Epithelial cell of prostate (primary cell): ENCODE data around the gene ANKRD11.
"Not testable (repeated sequence)": the region's sequence is repeated elsewhere in the genome, so short reads cannot be mapped to it uniquely, and the experiment has no call there.

Experiments
- DNase-seq: peaks from one replicate; pipeline ENCODE4 v3.0.0-alpha.2; 2011; ENCODE audit warnings: low read depth, low spot score
- H3K27ac ChIP-seq: fragments of 450-650 bp; 2 replicates; pipeline ENCODE4 v1.5.1; 2017; ENCODE audit warnings: mild to moderate bottlenecking

Gene ANKRD11

DNA sequence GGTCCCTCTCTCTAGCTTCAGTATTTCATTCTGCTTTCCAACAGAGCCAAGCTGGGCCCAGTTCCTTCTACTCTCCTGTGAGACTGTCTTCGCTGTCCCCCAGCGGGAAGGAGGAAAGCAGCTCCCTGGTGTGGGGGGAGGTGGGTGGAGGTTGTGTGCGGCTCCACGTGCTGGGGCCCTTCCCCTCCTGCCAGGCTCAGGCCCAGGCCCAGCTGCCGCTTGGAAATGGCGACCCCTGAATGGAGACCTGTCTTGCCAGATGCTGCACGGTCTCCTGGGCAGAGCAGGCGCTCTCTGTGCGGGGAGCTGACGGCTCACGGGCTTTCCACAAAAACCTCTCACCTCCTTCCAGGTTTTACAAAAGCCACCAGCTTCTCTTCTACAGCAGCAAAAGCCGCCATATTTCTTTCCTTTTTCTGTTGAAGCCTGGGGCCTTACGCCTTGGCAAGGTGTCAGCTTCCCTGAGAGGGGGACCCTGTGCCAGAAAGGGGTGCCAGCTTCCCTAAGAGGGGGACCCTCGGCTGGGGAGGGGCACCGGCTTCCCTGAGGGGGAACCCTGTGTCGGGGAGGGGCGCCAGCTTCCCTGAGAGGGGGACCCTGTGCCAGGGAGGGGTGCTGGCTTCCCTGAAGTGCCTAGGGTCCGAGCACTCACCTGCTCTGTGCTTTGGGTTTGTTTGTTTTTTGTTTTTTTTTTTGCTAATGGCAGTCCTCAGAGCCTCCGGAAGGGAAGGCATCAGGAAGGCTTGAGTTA, 225.4 kb downstream of the ANKRD11 start:
- no peak overlapping the region for H3K27ac ChIP-seq
- DNase-seq: no peak

DNA sequence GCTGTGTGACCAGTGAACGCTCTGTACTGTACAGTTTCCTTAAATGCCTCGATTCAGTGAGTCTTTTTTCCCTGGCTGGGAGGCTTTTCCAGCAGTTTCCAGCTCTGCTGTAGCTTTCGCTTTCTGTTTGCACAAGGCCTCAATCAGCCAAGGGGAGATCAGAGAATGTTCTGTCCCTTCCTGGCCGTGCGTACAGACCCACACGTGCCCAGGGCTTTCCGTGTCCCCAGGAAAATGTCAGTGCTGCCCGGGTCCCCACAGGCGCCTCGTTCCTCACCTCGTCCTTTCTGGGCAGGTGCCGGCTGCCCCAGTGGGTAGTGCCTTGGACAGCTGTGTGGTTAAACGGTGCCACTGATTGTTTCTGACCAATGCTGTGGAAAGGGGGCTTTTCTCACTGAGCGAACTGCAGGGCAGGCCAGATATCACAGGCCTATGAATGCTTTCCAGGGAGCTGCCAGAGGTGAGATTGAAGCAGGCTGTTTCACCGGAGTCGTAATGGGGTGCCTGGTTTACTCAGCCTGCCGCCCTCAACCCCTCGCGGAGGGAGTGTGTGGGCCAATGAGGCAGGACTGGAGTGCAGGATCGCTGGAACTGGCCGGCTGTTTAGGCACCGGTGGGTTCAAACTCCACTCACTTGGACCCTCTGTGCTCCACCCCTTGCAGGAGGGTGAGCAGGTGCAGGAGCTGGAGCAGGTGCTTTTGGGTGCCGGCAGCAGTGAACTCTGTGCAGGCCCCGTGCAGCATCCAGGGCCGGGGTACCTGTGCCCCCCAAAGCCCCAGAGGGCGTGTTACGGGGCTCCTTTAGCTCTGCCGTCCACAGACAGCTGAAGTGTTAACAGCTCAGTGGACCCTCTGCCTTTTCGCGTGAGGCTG, 228.4 kb downstream of the ANKRD11 start:
- DNase-seq: no peak
- no peak overlapping the region for H3K27ac ChIP-seq

GRCh38 chr16:89259901-89260300, 230.5 kb downstream of the ANKRD11 start:
- DNase-seq, H3K27ac ChIP-seq: not testable (repeated sequence)

DNA sequence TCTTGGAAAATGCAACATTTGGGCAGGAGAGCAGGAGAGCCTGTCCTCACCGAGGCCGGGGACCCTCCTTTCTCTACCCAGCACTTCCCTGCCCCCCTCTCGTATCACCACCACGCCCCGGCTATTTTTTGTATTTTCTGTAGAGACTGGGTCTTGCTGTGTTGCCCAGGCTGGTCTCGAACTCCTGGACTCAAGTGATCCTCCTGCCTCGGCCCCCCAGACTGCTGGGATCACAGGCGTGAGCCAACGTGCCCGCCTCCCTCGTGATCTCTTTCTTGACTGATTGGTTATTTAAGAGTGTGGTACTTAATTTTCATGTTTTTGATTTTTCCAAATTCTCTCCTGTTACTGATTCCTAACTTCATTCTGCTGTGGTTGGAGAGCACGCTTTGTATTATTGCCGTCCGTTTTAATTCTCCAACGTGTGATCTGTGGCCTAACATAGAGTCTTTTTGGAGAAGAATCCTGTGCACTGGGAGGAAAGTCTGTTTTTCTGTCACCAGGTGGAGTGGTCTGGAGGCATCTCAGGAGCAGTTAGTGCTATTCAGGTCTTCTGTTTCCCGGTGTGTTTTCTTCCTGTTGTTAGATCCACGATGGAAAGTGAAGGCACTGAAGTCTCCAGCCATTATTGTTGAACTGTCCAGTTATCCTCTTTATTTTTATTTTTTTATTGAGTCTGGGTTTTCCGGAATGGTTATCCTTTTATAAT, 232.4 kb downstream of the ANKRD11 start:
- no peak overlapping the region for H3K27ac ChIP-seq
- no peak for DNase-seq

DNA sequence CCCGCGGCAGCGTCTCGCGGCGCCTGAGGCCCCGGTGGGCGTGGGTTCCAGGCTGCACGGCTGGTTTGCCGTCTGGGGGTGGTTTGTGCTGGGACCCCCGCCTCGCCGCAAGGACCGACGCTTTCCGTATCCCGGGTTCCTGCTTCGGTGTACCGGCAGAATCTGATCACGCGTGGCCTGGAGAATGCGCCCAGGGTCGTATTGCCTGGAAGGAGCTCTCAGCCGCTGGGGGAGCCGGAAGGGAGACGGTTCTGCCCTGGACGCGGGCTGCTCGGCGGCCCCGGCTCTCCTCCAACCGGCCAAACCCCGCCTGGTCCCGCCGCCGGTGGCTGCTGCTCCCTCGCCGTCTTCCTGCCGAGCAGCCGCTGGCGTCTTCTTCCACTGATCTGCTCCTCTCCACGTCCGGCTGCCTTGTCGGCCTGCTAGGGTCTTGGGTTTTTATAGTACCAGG, 233.1 kb downstream of the ANKRD11 start:
- no peak for DNase-seq
- H3K27ac ChIP-seq: no peak overlapping the region

- H3K27ac ChIP-seq: no peak overlapping the region
- DNase-seq: no peak
Measured at GRCh38 chr16:89256651-89257254, 233.6 kb downstream of the ANKRD11 start.

DNA sequence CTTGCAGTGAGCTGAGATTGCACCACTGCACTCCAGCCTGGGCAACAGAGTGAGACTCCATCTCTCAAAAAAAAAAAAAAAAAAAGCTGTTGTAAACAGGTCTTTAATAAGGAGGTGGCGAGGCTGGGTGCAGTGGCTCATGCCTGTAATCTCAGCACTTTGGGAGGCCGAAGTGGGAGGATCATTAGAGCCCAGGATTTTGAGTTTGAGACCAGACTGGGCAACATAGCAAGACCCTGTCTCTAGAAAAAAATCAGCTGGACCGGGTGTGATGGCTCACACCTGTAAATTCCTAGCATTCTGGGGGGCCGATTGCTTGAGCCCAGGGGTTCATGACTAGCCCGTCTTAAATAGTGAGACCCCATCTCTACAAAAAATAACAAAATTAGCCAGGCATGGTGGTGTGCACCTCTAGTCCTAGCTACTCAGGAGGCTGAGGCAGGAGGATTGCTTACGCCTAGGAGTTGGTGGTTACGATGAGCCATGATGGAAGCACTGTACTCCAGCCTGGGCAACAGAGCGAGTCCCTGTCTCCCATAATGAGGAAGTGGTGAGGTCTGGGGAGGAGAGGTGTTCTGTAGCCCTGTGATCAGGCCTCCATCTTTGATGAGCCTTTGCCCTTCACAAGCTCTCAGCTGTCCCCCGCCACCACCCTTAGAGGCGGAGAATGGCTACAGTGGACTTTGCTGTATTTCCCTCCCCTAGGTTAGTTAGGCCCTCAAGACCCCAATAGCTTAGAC, 236.6 kb downstream of the ANKRD11 start:
- DNase-seq: no peak
- no peak overlapping the region for H3K27ac ChIP-seq

DNA sequence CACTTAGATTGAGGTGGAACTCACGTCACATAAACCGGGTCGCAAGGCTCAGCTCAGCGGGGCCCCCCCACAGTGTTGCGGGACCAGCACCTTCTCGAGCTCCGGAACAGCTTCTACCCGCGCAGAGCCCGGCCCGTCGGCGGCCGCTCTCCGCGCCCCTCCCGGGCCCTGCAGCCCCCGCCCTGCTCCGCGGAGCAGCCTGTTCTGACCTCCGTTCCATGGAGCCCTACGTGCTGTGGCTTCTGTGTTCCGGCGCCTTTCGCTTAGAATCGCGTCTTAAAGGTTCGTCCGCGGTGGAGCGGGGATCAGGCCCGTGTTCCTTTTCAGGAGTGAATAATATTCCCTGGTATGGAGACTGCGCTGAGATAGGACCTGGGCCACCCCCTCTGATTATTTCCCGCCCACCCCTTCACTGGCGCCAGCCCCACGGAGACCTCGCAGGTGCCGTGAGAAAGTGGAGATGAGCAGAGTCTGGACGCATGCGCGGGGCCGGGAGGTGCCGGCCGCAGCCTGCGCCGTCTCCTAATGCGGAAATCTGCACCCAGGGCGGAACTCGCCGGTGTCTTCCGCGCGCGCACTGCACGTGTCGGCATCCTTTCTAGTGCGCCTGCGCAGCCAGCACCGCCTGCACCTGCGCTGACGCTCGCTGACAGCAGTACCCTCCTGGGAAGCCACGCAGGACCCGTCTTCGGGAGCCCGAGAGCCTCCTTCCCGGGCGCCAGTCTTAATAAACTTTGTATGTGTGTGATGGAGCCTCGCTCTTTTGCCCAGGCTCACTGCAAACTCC, 242.0 kb downstream of the ANKRD11 start:
- H3K27ac ChIP-seq: no peak overlapping the region
- DNase-seq: no peak

- not testable (repeated sequence) for DNase-seq, H3K27ac ChIP-seq
Measured at GRCh38 chr16:89247734-89248075, 242.7 kb downstream of the ANKRD11 start.

- no peak for DNase-seq
- H3K27ac ChIP-seq: no peak overlapping the region
Measured at GRCh38 chr16:89246903-89247733, 243.2 kb downstream of the ANKRD11 start.

- DNase-seq: no peak
- no peak overlapping the region for H3K27ac ChIP-seq
Measured at GRCh38 chr16:89246383-89246902, 243.9 kb downstream of the ANKRD11 start.

- no peak for DNase-seq
- H3K27ac ChIP-seq: no peak overlapping the region
Measured at GRCh38 chr16:89244754-89245153, 245.6 kb downstream of the ANKRD11 start.

DNA sequence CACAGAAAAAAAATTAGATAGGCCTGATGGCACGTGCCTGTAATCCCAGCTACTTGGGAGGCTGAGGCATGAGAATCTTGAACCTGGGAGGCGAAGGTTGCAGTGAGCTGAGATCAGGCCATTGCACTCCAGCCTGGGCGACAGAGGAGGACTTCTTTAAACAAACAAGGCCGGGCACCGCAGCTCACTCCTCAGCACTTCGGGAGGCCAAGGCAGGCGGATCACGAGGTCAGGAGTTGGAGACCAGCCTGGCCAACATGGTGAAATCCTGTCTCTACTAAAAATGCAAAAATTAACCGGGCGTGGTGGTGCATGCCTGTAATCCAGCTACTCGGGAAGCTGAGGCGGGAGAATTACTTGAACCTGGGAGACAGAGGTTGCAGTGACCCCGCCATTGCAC, 246.1 kb downstream of the ANKRD11 start:
- DNase-seq, H3K27ac ChIP-seq: not testable (repeated sequence)

DNA sequence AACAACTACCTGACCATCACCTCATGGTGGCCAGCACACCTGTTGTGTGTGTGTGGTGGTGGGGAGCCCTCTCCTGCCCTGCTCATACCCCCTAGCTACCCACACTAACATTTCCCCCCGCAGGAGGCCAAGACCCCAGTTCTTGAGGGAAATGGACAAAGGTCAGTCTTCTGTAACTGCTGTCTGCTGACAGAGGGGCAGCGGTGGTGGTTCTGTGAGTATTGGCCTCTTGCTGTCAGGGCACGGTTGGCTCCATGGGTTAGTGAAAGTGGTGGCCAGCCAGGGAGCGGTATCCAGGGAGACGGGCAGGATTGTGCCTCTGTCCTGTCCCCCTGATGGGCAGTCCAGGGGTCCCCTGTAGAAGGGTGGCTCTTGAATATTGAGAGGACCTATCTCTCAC, 246.7 kb downstream of the ANKRD11 start:
- DNase-seq: no peak
- no peak overlapping the region for H3K27ac ChIP-seq

DNA sequence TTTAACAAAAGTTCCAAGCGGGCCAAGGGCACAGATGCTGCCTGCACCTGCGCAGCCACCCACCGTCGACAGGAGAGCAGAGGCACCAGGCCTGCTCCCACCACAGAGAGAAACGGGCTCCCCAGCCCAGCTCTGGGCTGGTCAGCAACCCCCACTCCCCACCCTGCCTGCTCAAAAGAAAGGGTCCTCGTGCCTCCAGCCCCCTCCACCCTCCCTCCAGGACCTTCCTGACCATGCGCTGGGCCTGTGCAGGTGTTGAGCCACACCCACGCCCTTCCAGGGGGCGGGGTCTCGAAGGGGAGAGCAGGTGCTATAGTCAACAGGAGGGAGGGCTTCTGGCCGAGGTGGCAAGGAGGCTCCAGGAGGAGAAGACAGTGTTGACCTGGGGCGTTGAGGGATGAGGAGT, 247.6 kb downstream of the ANKRD11 start:
- no peak overlapping the region for H3K27ac ChIP-seq
- DNase-seq: no peak

- H3K27ac ChIP-seq: peak overlapping the region; percentile 81
Measured at GRCh38 chr16:89241187-89242007, 249.0 kb downstream of the ANKRD11 start.

GRCh38 chr16:89237733-89238132, 252.6 kb downstream of the ANKRD11 start:
- no peak for DNase-seq
- no peak overlapping the region for H3K27ac ChIP-seq

More at GRCh38 chr16:89241187-89242007, 249.0 kb downstream of the ANKRD11 start:
- peak; percentile 10 for DNase-seq
